Memory B cell (primary cell): Measurements from ENCODE around the gene C4BPA.
A peak's percentile ranks its signal among the peaks of the same experiment; 100 is the strongest.

ENCODE experiments used
- ATAC-seq: fragments of 150-1000 bp; cut with Tn5 transposase; 2 replicates; pipeline ENCODE4 v1.10.0; 2021; ENCODE audit warnings: low read depth, mild to moderate bottlenecking, moderate library complexity
- DNase-seq, 2 donors: peaks; one replicate each; pipeline ENCODE4 v3.0.0; 2022; ENCODE audit warnings: low spot score in 2 of 2
- H3K27ac Mint-ChIP-seq: one replicate; pipeline ENCODE4 v1.8.0; 2022; ENCODE audit warnings: mild to moderate bottlenecking, moderate library complexity, mixed read lengths
- H3K27me3 Mint-ChIP-seq: one replicate; pipeline ENCODE4 v1.8.0; 2022; ENCODE audit warnings: mixed read lengths
- H3K36me3 Mint-ChIP-seq: one replicate; pipeline ENCODE4 v1.8.0; 2022; ENCODE audit warnings: mild to moderate bottlenecking, mixed read lengths
- H3K4me1 Mint-ChIP-seq: one replicate; pipeline ENCODE4 v1.8.0; 2022; ENCODE audit warnings: mixed read lengths
- H3K4me3 Mint-ChIP-seq: one replicate; pipeline ENCODE4 v1.8.0; 2022; ENCODE audit warnings: mild to moderate bottlenecking, moderate library complexity, mixed read lengths
- H3K9me3 Mint-ChIP-seq: one replicate; pipeline ENCODE4 v1.8.0; 2022; ENCODE audit warnings: mixed read lengths

The C4BPA gene

GRCh38 chr1:207156826-207157225 is 52.8 kb downstream of the C4BPA start:
- peaks cover 11% of the 10 kb centered on the region for H3K27me3 Mint-ChIP-seq
- no peak overlapping the region for H3K4me3 Mint-ChIP-seq
- H3K9me3 Mint-ChIP-seq: peaks cover 7% of the 10 kb centered on the region
- no peak for ATAC-seq
- no peak overlapping the region for H3K27ac Mint-ChIP-seq
- H3K4me1 Mint-ChIP-seq: no peaks in the 10 kb centered on the region
- DNase-seq: no peak
- H3K36me3 Mint-ChIP-seq: peaks cover 13% of the 10 kb centered on the region

- no peak for ATAC-seq
- Mint-ChIP-seq H3K36me3 (peaks cover 9% of the 10 kb centered on the region), H3K9me3 (peaks cover 4% of the 10 kb centered on the region), H3K4me3 (no peak overlapping the region), H3K4me1 (no peaks in the 10 kb centered on the region), H3K27ac (no peak overlapping the region), H3K27me3 (peaks cover 4% of the 10 kb centered on the region)
- DNase-seq: no peak
Measured at GRCh38 chr1:207164086-207164485, 60.1 kb downstream of the C4BPA start.

- Mint-ChIP-seq H3K4me1 (peaks cover 8% of the 10 kb centered on the region), H3K27me3 (no peaks in the 10 kb centered on the region), H3K4me3 (no peak overlapping the region), H3K36me3 (no peaks in the 10 kb centered on the region), H3K27ac (peak overlapping the region; percentile 12), H3K9me3 (peaks cover 2% of the 10 kb centered on the region)
- no peak for DNase-seq
- ATAC-seq: no peak
Measured at GRCh38 chr1:207172321-207172720, 68.3 kb downstream of the C4BPA start.

- Mint-ChIP-seq H3K27ac (peak overlapping the region; percentile 12), H3K36me3 (no peaks in the 10 kb centered on the region), H3K4me1 (peaks cover 8% of the 10 kb centered on the region), H3K27me3 (no peaks in the 10 kb centered on the region), H3K4me3 (peak overlapping the region; percentile 6), H3K9me3 (peaks cover 2% of the 10 kb centered on the region)
- ATAC-seq: peak; percentile 82
- DNase-seq: no peak
Measured at GRCh38 chr1:207172885-207173284, 68.9 kb downstream of the C4BPA start.

- Mint-ChIP-seq H3K27ac (no peak overlapping the region), H3K4me3 (no peak overlapping the region), H3K9me3 (peaks cover 2% of the 10 kb centered on the region), H3K36me3 (no peaks in the 10 kb centered on the region), H3K4me1 (peaks cover 8% of the 10 kb centered on the region), H3K27me3 (no peaks in the 10 kb centered on the region)
- DNase-seq (no peak), ATAC-seq (no peak)
Measured at GRCh38 chr1:207173396-207173795, 69.4 kb downstream of the C4BPA start.

GRCh38 chr1:207174913-207175312 is 70.9 kb downstream of the C4BPA start:
- ATAC-seq: no peak
- no peaks in the 10 kb centered on the region for H3K27me3 Mint-ChIP-seq

GRCh38 chr1:207179036-207179435 is 75.0 kb downstream of the C4BPA start:
- Mint-ChIP-seq H3K36me3 (no peaks in the 10 kb centered on the region), H3K4me1 (peaks cover 6% of the 10 kb centered on the region), H3K4me3 (no peak overlapping the region), H3K27ac (no peak overlapping the region), H3K27me3 (no peaks in the 10 kb centered on the region), H3K9me3 (no peaks in the 10 kb centered on the region)
- ATAC-seq: no peak
- DNase-seq: no peak

More at GRCh38 chr1:207174913-207175312, 70.9 kb downstream of the C4BPA start:
- no peak for DNase-seq
- no peak overlapping the region for H3K4me3 Mint-ChIP-seq
- peaks cover 8% of the 10 kb centered on the region for H3K4me1 Mint-ChIP-seq
- no peaks in the 10 kb centered on the region for H3K9me3 Mint-ChIP-seq
- no peak overlapping the region for H3K27ac Mint-ChIP-seq
- no peaks in the 10 kb centered on the region for H3K36me3 Mint-ChIP-seq

- Mint-ChIP-seq H3K36me3 (no peaks in the 10 kb centered on the region), H3K27me3 (no peaks in the 10 kb centered on the region), H3K9me3 (no peaks in the 10 kb centered on the region), H3K4me3 (no peak overlapping the region), H3K4me1 (peaks cover 6% of the 10 kb centered on the region), H3K27ac (no peak overlapping the region)
- DNase-seq: no peak
- ATAC-seq: no peak
Measured at GRCh38 chr1:207181847-207182246, 77.8 kb downstream of the C4BPA start.

- H3K9me3 Mint-ChIP-seq: peaks cover 2% of the 10 kb centered on the region
- no peak for DNase-seq
- H3K27ac Mint-ChIP-seq: no peak overlapping the region
- ATAC-seq: no peak
- H3K4me1 Mint-ChIP-seq: peaks cover 6% of the 10 kb centered on the region
- H3K27me3 Mint-ChIP-seq: no peaks in the 10 kb centered on the region
- no peak overlapping the region for H3K4me3 Mint-ChIP-seq
- peaks cover 1% of the 10 kb centered on the region for H3K36me3 Mint-ChIP-seq
Measured at GRCh38 chr1:207186503-207186902, 82.5 kb downstream of the C4BPA start.

GRCh38 chr1:207188901-207189300 is 84.9 kb downstream of the C4BPA start:
- Mint-ChIP-seq H3K27ac (no peak overlapping the region), H3K4me3 (no peak overlapping the region), H3K36me3 (peaks cover 1% of the 10 kb centered on the region), H3K9me3 (peaks cover 2% of the 10 kb centered on the region), H3K4me1 (no peaks in the 10 kb centered on the region), H3K27me3 (peaks cover 4% of the 10 kb centered on the region)
- DNase-seq (no peak), ATAC-seq (no peak)

- Mint-ChIP-seq H3K4me1 (no peaks in the 10 kb centered on the region), H3K36me3 (peaks cover 1% of the 10 kb centered on the region), H3K27ac (no peak overlapping the region), H3K9me3 (peaks cover 2% of the 10 kb centered on the region), H3K4me3 (no peak overlapping the region), H3K27me3 (peaks cover 6% of the 10 kb centered on the region)
- DNase-seq: no peak
- ATAC-seq: no peak
Measured at GRCh38 chr1:207191061-207191460, 87.0 kb downstream of the C4BPA start.

- no peaks in the 10 kb centered on the region for H3K4me1 Mint-ChIP-seq
- H3K27me3 Mint-ChIP-seq: peaks cover 6% of the 10 kb centered on the region
- DNase-seq (no peak), ATAC-seq (no peak)
- H3K36me3 Mint-ChIP-seq: peaks cover 1% of the 10 kb centered on the region
- H3K9me3 Mint-ChIP-seq: peaks cover 2% of the 10 kb centered on the region
- H3K27ac Mint-ChIP-seq: no peak overlapping the region
- no peak overlapping the region for H3K4me3 Mint-ChIP-seq
Measured at GRCh38 chr1:207191776-207192175, 87.7 kb downstream of the C4BPA start.

GRCh38 chr1:207194197-207194596 is 90.2 kb downstream of the C4BPA start:
- Mint-ChIP-seq H3K27me3 (peaks cover 6% of the 10 kb centered on the region), H3K9me3 (peaks cover 1% of the 10 kb centered on the region), H3K4me3 (no peak overlapping the region), H3K27ac (no peak overlapping the region), H3K4me1 (no peaks in the 10 kb centered on the region), H3K36me3 (peaks cover 4% of the 10 kb centered on the region)
- DNase-seq: no peak
- no peak for ATAC-seq
